Measurements from ENCODE around the gene YIF1A. TPM values are rescaled to one million over a fixed set of nuclear protein-coding genes. Genes with fewer than 3 reads are reported as not detected.

YIF1A gene
- polyA plus RNA-seq, 1 donor (not counting 4 experiments of a cell fraction or from before 2014, with no cell fraction given): 80.3 TPM

DNA sequence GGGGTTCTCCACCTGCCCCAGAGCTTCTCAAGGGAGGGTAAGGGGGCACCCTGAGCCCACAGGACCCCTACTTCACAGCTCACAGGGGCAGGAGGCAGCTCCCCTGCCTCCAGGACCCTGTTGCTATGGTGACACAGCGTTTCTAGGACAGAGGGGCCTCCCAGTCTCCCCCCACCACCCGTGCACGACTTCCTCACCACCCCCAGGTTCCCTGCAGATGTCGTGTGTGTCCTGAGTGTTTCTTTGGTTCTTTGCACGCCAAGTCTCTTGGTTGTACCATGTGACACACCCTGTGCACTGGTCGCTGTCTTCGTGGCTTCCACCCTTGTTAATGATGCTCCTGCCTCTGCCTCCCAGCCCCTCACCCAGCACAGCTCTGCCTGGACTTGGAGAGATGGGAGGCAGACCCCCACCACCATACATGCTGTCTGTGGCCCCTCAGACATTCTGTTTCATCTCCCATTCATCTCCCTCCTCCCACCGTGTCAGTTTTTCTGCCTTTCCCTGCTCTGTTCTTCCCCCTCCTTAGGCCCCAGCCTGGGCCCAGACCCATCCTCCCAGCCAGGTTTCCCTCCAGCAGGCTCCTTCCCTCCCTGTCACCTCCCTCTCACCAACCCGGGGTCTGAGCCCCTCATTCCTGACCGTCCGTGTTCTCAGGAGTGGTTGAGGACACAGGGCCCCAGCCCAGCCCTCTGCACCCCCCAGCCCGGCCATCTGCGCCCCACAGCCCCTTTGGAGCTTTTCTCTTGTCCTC is 45.0 kb downstream of the YIF1A start:
- Histone ChIP-seq H3K9me3 (ENCODE audit: control insufficient read depth, low read depth, low read length) (no peaks in the 10 kb centered on the region), H3K27ac (ENCODE audit: control insufficient read depth, insufficient read depth, low read length) (no peak overlapping the region), H3K4me1 (ENCODE audit: control insufficient read depth, extremely low read depth, insufficient read depth, low read length) (no peaks in the 10 kb centered on the region), H3K9ac (ENCODE audit: control insufficient read depth, extremely low read depth, insufficient read depth, low read length) (no peak overlapping the region), H3K9me1 (ENCODE audit: control insufficient read depth, extremely low read depth, insufficient read depth, low read length) (no peaks in the 10 kb centered on the region), H3K79me2 (ENCODE audit: control insufficient read depth, insufficient read depth, low read length) (no peaks in the 10 kb centered on the region), H4K20me1 (ENCODE audit: control insufficient read depth, extremely low read depth, insufficient read depth, low read length) (no peaks in the 10 kb centered on the region), H3K36me3 (ENCODE audit: control insufficient read depth in 2 of 2, extremely low read depth in 1 of 2, insufficient read depth in 2 of 2, low read length in 2 of 2) (peaks cover 14 to 22% of the 10 kb centered on the region in 2 experiments), H3K4me2 (ENCODE audit: control insufficient read depth, extremely low read depth, insufficient read depth, low read depth, low read length) (no peak overlapping the region), H3K4me3 (ENCODE audit: control insufficient read depth in 2 of 3, extremely low read depth in 1 of 3, insufficient read depth in 2 of 3, low read depth in 1 of 3, low read length in 3 of 3) (no peak overlapping the region), H3K27me3 (ENCODE audit: control insufficient read depth, extremely low read depth, insufficient read depth, low read length) (no peaks in the 10 kb centered on the region), H2AFZ (ENCODE audit: control insufficient read depth, low read length) (no peak overlapping the region)
- FAIRE-seq (no peak), DNase-seq (ENCODE audit: low read depth, low spot score) (no peak)
- TF ChIP-seq, protein P1, sequence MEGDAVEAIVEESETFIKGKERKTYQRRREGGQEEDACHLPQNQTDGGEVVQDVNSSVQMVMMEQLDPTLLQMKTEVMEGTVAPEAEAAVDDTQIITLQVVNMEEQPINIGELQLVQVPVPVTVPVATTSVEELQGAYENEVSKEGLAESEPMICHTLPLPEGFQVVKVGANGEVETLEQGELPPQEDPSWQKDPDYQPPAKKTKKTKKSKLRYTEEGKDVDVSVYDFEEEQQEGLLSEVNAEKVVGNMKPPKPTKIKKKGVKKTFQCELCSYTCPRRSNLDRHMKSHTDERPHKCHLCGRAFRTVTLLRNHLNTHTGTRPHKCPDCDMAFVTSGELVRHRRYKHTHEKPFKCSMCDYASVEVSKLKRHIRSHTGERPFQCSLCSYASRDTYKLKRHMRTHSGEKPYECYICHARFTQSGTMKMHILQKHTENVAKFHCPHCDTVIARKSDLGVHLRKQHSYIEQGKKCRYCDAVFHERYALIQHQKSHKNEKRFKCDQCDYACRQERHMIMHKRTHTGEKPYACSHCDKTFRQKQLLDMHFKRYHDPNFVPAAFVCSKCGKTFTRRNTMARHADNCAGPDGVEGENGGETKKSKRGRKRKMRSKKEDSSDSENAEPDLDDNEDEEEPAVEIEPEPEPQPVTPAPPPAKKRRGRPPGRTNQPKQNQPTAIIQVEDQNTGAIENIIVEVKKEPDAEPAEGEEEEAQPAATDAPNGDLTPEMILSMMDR (optimal IDR thresholded peaks at IDR 0.05 in 1 of 3, IDR thresholded peaks at IDR 0.05 in 1 of 3, conservative IDR thresholded peaks at IDR 0.05 in 1 of 3; ENCODE audit: extremely low read depth in 1 of 3, insufficient read depth in 2 of 3, low read length in 3 of 3): no peak
- TF ChIP-seq EZH2 (IDR thresholded peaks at IDR 0.05; ENCODE audit: low read length): no peak
- dilution Hi-C loops (cut with MboI; ENCODE audit: extremely low pct_ligation_motif_present, low sequenced_read_pairs): no loop called here

DNA sequence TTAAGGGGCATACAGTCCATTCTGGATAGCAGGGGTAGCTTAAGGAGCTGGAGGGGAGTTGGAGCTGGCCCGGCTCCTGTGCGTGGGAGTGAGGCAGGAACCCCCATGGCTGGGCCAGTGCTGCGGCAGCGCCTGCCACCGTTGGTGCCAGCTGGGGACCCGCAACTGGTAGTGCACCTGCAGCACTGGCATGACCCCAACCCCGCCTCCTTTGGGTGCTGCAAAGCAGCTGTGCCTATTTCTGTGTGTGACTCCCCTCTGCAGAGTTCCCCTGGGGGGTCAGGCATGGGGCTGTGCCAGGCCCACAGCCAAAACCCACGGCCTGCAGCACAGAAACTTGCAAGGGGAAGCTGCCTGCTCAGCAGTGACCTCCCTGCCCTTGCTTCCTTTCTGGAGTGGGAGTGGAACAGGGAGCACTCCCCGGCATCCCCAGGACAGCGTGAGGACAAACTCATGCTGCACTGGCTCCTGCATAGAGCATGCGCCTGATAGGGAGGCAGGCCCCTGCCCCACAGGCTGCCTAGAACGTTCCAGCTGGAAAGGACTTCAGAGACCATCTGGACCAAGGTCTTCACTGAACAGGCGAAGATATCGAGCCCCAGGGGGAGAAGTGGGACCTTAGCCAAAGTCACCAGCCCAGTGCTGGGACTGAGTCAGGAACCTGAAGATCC is 46.7 kb downstream of the YIF1A start:
- FAIRE-seq: no peak
- no peaks in the 10 kb centered on the region for H3K9me3 ChIP-seq (ENCODE audit: control insufficient read depth, low read depth, low read length)
- no peak overlapping the region for H2AFZ ChIP-seq (ENCODE audit: control insufficient read depth, low read length)
- no peaks in the 10 kb centered on the region for H3K27me3 ChIP-seq (ENCODE audit: control insufficient read depth, extremely low read depth, insufficient read depth, low read length)
- no peak for DNase-seq (ENCODE audit: low read depth, low spot score)
- H3K79me2 ChIP-seq (ENCODE audit: control insufficient read depth, insufficient read depth, low read length): no peaks in the 10 kb centered on the region
- no peak overlapping the region for H3K27ac ChIP-seq (ENCODE audit: control insufficient read depth, insufficient read depth, low read length)
- no peaks in the 10 kb centered on the region for H3K9me1 ChIP-seq (ENCODE audit: control insufficient read depth, extremely low read depth, insufficient read depth, low read length)
- peaks cover 17 to 18% of the 10 kb centered on the region in 2 experiments for H3K36me3 ChIP-seq (ENCODE audit: control insufficient read depth in 2 of 2, extremely low read depth in 1 of 2, insufficient read depth in 2 of 2, low read length in 2 of 2)
- no peak overlapping the region for H3K4me2 ChIP-seq (ENCODE audit: control insufficient read depth, extremely low read depth, insufficient read depth, low read depth, low read length)
- H3K4me3 ChIP-seq (ENCODE audit: control insufficient read depth in 2 of 3, extremely low read depth in 1 of 3, insufficient read depth in 2 of 3, low read depth in 1 of 3, low read length in 3 of 3): no peak overlapping the region
- dilution Hi-C loops (cut with MboI; ENCODE audit: extremely low pct_ligation_motif_present, low sequenced_read_pairs): no loop called here
- no peak overlapping the region for H3K9ac ChIP-seq (ENCODE audit: control insufficient read depth, extremely low read depth, insufficient read depth, low read length)
- TF ChIP-seq EZH2 (IDR thresholded peaks at IDR 0.05; ENCODE audit: low read length): no peak
- TF ChIP-seq, protein P1 (optimal IDR thresholded peaks at IDR 0.05 in 1 of 3, IDR thresholded peaks at IDR 0.05 in 1 of 3, conservative IDR thresholded peaks at IDR 0.05 in 1 of 3; ENCODE audit: extremely low read depth in 1 of 3, insufficient read depth in 2 of 3, low read length in 3 of 3): no peak
- H4K20me1 ChIP-seq (ENCODE audit: control insufficient read depth, extremely low read depth, insufficient read depth, low read length): no peaks in the 10 kb centered on the region
- no peaks in the 10 kb centered on the region for H3K4me1 ChIP-seq (ENCODE audit: control insufficient read depth, extremely low read depth, insufficient read depth, low read length)
